ENCODE results near the gene C1QTNF6. TPM values are rescaled to one million over a fixed set of nuclear protein-coding genes. Genes with fewer than 3 reads are reported as not detected.

Gene C1QTNF6
- total RNA-seq, 1 donor from 2014 or later, result 9.4 TPM

- DNase-seq (ENCODE audit: low spot score), result no peak
These were observed 36.0 kb upstream of the C1QTNF6 start for GRCh38 chr22:37223965-37224551.

- no peak for DNase-seq (ENCODE audit: low spot score)
These were observed 34.5 kb upstream of the C1QTNF6 start for GRCh38 chr22:37222440-37222971.

GRCh38 chr22:37221424-37222333 is 33.6 kb upstream of the C1QTNF6 start:
- DNase-seq (ENCODE audit: low spot score), result no peak

GRCh38 chr22:37220543-37220981 is 32.5 kb upstream of the C1QTNF6 start:
- DNase-seq (ENCODE audit: low spot score), result no peak

- no peak for DNase-seq (ENCODE audit: low spot score)
These were observed 31.5 kb upstream of the C1QTNF6 start for GRCh38 chr22:37219533-37219932.

- no peak for DNase-seq (ENCODE audit: low spot score)
These were observed 30.8 kb upstream of the C1QTNF6 start for GRCh38 chr22:37218771-37219411.

GRCh38 chr22:37218399-37218770 is 30.3 kb upstream of the C1QTNF6 start:
- no peak for DNase-seq (ENCODE audit: low spot score)

GRCh38 chr22:37215890-37216289 is 27.8 kb upstream of the C1QTNF6 start:
- no peak for DNase-seq (ENCODE audit: low spot score)

- DNase-seq (ENCODE audit: low spot score), result no peak
These were observed 26.6 kb upstream of the C1QTNF6 start for GRCh38 chr22:37214731-37215030.

GRCh38 chr22:37213941-37214730 is 26.1 kb upstream of the C1QTNF6 start:
- no peak for DNase-seq (ENCODE audit: low spot score)

GRCh38 chr22:37213218-37213855 is 25.3 kb upstream of the C1QTNF6 start:
- DNase-seq (ENCODE audit: low spot score), result no peak

GRCh38 chr22:37212174-37212906 is 24.3 kb upstream of the C1QTNF6 start, which contains the start of gene SSTR3:
Gene SSTR3 (minus strand): TSS chr22:37212477. CDS start chr22:37207803, 4,674 bp downstream.
- no peak for DNase-seq (ENCODE audit: low spot score)

GRCh38 chr22:37211866-37212173 is 23.8 kb upstream of the C1QTNF6 start:
- no peak for DNase-seq (ENCODE audit: low spot score)

- DNase-seq (ENCODE audit: low spot score), result no peak
These were observed 23.2 kb upstream of the C1QTNF6 start for GRCh38 chr22:37211075-37211865.

GRCh38 chr22:37210041-37210803 is 22.2 kb upstream of the C1QTNF6 start:
- no peak for DNase-seq (ENCODE audit: low spot score)

GRCh38 chr22:37209140-37209845 is 21.2 kb upstream of the C1QTNF6 start:
- no peak for DNase-seq (ENCODE audit: low spot score)

GRCh38 chr22:37208401-37209139 is 20.5 kb upstream of the C1QTNF6 start:
- DNase-seq (ENCODE audit: low spot score), result no peak

- no peak for DNase-seq (ENCODE audit: low spot score)
These were observed 19.9 kb upstream of the C1QTNF6 start for GRCh38 chr22:37207981-37208380.
